Measurements from ENCODE around the gene PDE8A. TPM values are rescaled to one million over a fixed set of nuclear protein-coding genes. Genes with fewer than 3 reads are reported as not detected.
"Not testable (repeated sequence)": the region's sequence is repeated elsewhere in the genome, so short reads cannot be mapped to it uniquely, and the experiment has no call there.

Gene PDE8A
- total RNA-seq, 1 experiment from 2014 or later = 65.9 TPM

DNA sequence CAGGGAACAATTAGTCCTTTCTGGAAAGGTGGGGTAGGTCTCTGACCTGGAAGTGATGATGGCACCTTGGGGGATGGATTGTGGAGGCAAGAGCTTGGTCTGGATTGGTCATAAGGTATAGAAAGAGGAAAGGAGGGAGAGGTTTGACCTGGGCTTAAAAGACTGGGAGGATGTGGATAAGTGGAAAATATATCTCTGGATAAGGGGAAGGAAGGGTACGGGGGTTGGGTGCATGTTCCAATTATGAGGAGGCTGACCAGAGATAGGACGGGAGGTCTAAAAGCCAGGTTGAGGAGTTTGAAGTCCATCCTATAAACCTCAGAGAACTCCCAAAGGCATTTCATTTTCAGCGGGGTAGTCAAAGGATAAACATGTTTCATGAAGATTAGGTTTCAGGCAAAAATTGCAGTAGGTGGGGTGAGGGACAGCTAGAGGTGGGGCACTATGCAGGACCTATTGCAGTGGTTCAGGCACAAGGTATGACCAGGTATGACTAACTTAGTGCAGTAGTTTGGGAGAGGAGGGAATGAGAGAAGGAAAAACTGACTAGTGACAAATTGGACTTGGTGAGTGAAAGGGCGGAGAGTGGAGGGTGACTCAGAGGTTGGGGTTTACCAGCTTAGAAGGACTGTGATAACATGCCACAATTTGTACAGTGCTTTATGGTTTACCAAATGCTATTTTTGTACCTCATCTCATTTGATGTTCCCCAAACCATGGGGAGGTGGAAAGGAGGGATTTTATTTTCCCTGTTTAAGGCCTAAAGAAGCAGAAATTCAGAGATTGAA lies 10.7 kb downstream of the PDE8A start:
- H3K9me3 Mint-ChIP-seq (ENCODE audit: low read depth, unreplicated experiment) = no peaks in the 10 kb centered on the region
- no TSS peak for BruUV-seq (replicated peaks)
- H3K27ac Mint-ChIP-seq (ENCODE audit: unreplicated experiment) = peak overlapping the region; percentile 37
- no peaks in the 10 kb centered on the region for H3K27me3 Mint-ChIP-seq (ENCODE audit: unreplicated experiment)
- peak; percentile 65 for DNase-seq
- peaks cover 52% of the 10 kb centered on the region for H3K4me1 Mint-ChIP-seq (ENCODE audit: low read depth, unreplicated experiment)
- TF ChIP-seq, protein P1, sequence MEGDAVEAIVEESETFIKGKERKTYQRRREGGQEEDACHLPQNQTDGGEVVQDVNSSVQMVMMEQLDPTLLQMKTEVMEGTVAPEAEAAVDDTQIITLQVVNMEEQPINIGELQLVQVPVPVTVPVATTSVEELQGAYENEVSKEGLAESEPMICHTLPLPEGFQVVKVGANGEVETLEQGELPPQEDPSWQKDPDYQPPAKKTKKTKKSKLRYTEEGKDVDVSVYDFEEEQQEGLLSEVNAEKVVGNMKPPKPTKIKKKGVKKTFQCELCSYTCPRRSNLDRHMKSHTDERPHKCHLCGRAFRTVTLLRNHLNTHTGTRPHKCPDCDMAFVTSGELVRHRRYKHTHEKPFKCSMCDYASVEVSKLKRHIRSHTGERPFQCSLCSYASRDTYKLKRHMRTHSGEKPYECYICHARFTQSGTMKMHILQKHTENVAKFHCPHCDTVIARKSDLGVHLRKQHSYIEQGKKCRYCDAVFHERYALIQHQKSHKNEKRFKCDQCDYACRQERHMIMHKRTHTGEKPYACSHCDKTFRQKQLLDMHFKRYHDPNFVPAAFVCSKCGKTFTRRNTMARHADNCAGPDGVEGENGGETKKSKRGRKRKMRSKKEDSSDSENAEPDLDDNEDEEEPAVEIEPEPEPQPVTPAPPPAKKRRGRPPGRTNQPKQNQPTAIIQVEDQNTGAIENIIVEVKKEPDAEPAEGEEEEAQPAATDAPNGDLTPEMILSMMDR (IDR thresholded peaks at IDR 0.05; ENCODE audit: unreplicated experiment) = no peak
- peak overlapping the region; percentile 9 for H3K4me3 Mint-ChIP-seq (ENCODE audit: low read depth, unreplicated experiment)
- CTCF ChIA-PET = interaction anchor here (0.8 to 1.6 kb wide), 6 partner anchors 11 to 147 kb away, joined by 3 to 7 read pairs (median 6); partner anchors contain the start of gene PDE8A
- intact Hi-C loops (cut with micrococcal nuclease; ENCODE audit: unreplicated experiment) = loop anchor here (2.0 kb wide), 1 partner anchor 36 kb away; no protein-coding TSS in a partner anchor
- H3K36me3 Mint-ChIP-seq (ENCODE audit: insufficient read depth, unreplicated experiment) = peaks cover 7% of the 10 kb centered on the region

DNA sequence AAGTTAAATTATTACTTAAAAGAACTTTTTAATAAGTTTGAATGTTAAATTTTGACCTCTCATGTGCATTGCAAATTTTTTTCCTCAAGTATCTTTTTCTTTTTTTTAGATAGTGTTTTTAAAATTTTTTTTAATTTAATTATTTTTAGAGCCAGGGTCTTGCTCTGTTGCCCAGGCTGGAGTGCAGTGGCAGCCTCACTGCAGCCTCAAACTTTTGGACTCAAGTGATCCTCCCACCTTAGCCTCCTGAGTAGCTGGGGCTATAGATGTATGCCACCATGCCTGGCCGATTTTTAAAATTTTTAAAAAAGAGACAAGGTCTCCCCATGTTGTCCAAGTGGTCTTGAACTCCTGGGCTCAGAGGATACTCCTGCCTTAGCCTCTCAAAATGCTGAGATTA lies 14.4 kb downstream of the PDE8A start:
- CTCF ChIA-PET = interaction anchor here (0.6 kb wide), 2 partner anchors 24 to 319 kb away, joined by 3 read pairs; no protein-coding TSS in a partner anchor
- Mint-ChIP-seq H3K27me3 (ENCODE audit: unreplicated experiment) (no peaks in the 10 kb centered on the region), H3K36me3 (ENCODE audit: insufficient read depth, unreplicated experiment) (peaks cover 7% of the 10 kb centered on the region), H3K27ac (ENCODE audit: unreplicated experiment) (no peak overlapping the region), H3K4me1 (ENCODE audit: low read depth, unreplicated experiment) (peaks cover 38% of the 10 kb centered on the region), H3K9me3 (ENCODE audit: low read depth, unreplicated experiment) (no peaks in the 10 kb centered on the region), H3K4me3 (ENCODE audit: low read depth, unreplicated experiment) (no peak overlapping the region)
- BruUV-seq (replicated peaks) = no TSS peak
- intact Hi-C loops (cut with micrococcal nuclease; ENCODE audit: unreplicated experiment) = no loop called here
- no peak for DNase-seq
- TF ChIP-seq, protein P1 (IDR thresholded peaks at IDR 0.05; ENCODE audit: unreplicated experiment) = no peak

DNA sequence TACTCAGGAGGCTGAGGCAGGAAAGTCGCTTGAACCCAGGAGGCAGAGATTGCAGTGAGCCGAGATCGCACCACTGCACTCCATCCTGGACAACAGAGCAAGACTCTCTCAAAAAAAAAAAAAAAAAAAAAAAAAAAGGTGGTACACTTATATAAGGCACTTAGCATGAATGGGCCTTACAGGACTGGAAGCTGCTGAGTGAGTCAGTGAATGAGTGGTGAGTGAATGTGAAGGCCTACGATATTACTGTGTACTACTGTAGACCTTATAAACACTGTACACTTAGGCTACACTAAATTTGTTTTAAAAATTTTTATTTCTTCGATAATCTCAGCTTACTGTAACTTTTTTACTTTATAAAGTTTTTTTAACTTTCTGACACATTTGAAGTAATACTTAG lies 15.1 kb downstream of the PDE8A start:
- intact Hi-C loops (cut with micrococcal nuclease; ENCODE audit: unreplicated experiment); H3K36me3 Mint-ChIP-seq (ENCODE audit: insufficient read depth, unreplicated experiment); H3K9me3 Mint-ChIP-seq (ENCODE audit: low read depth, unreplicated experiment); DNase-seq; H3K27ac Mint-ChIP-seq (ENCODE audit: unreplicated experiment); H3K27me3 Mint-ChIP-seq (ENCODE audit: unreplicated experiment); H3K4me3 Mint-ChIP-seq (ENCODE audit: low read depth, unreplicated experiment); BruUV-seq (replicated peaks): not testable (repeated sequence)
- CTCF ChIA-PET = interaction anchor here (0.6 to 0.7 kb wide), 2 partner anchors 26 to 318 kb away, joined by 3 to 4 read pairs; no protein-coding TSS in a partner anchor
- H3K4me1 Mint-ChIP-seq (ENCODE audit: low read depth, unreplicated experiment) = peaks cover 38% of the 10 kb centered on the region

DNA sequence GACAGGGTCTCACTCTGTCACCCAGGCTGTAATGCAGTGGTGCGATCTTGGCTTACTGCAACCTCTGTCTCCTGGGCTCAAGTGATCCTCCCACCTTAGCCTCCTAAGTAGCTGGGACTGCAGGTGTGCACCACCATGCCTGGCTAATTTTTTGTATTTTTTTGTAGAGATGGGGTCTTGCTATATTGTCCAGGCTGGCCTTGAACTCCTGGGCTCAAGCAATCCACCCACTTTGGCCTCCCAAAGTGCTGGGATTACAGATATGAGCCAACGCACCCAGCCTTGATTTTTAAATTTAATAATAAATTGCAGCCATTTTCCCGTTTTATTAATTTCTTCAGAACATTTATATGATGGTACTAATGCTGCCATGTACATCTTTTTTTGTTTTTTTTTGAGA lies 15.6 kb downstream of the PDE8A start:
- DNase-seq; H3K27me3 Mint-ChIP-seq (ENCODE audit: unreplicated experiment); H3K27ac Mint-ChIP-seq (ENCODE audit: unreplicated experiment); intact Hi-C loops (cut with micrococcal nuclease; ENCODE audit: unreplicated experiment); H3K4me3 Mint-ChIP-seq (ENCODE audit: low read depth, unreplicated experiment); H3K36me3 Mint-ChIP-seq (ENCODE audit: insufficient read depth, unreplicated experiment); BruUV-seq (replicated peaks); H3K9me3 Mint-ChIP-seq (ENCODE audit: low read depth, unreplicated experiment): not testable (repeated sequence)
- H3K4me1 Mint-ChIP-seq (ENCODE audit: low read depth, unreplicated experiment) = peaks cover 38% of the 10 kb centered on the region
- CTCF ChIA-PET = interaction anchor here (0.7 kb wide), 1 partner anchor 25 kb away, joined by 4 read pairs; no protein-coding TSS in a partner anchor

DNA sequence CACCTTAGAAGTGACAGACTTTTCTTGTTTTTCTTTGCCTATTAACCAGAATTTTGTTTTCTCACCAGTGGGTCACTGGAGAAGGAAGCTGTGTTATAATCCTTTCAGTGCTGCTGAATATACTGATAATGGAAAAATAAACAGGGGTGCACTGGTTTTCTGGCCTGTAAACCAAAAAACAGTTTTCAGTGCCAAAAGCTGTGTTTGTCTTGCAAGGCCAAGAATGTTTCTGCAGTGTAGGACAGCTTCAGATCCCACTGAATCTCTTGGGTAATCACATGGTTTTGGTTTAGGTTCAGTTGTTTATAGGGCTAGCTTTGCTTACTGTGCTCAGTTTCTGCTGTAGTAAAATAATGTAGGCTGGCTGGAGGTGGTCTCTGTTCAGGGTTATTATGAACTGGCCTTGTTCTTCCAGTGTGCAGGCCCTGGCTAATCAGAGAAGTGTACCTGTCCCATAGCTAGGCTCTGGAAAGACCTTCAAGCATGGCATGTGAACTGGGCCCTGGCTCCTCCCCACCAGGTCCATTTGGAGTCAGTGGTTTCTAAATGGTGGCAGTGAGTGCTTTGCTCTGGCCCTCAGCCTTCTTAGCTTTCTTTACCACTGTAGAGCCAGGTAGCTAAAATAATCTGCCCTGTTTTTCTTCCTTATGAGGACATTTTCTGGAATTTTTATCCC lies 18.7 kb downstream of the PDE8A start:
- H3K9me3 Mint-ChIP-seq (ENCODE audit: low read depth, unreplicated experiment) = no peaks in the 10 kb centered on the region
- no peak for DNase-seq
- BruUV-seq (replicated peaks) = no TSS peak
- no peaks in the 10 kb centered on the region for H3K27me3 Mint-ChIP-seq (ENCODE audit: unreplicated experiment)
- CTCF ChIA-PET = interaction anchor here (1.0 kb wide), 1 partner anchor 10 kb away, joined by 5 read pairs; no protein-coding TSS in a partner anchor
- TF ChIP-seq, protein P1 (IDR thresholded peaks at IDR 0.05; ENCODE audit: unreplicated experiment) = no peak
- intact Hi-C loops (cut with micrococcal nuclease; ENCODE audit: unreplicated experiment) = no loop called here
- no peak overlapping the region for H3K27ac Mint-ChIP-seq (ENCODE audit: unreplicated experiment)
- no peak overlapping the region for H3K4me3 Mint-ChIP-seq (ENCODE audit: low read depth, unreplicated experiment)
- H3K36me3 Mint-ChIP-seq (ENCODE audit: insufficient read depth, unreplicated experiment) = no peaks in the 10 kb centered on the region
- H3K4me1 Mint-ChIP-seq (ENCODE audit: low read depth, unreplicated experiment) = peaks cover 26% of the 10 kb centered on the region

Measured in Calu3 (cell line).